Adrenal gland (tissue), 12 donors: ENCODE data around the gene COX14. TPM values are rescaled to one million over a fixed set of nuclear protein-coding genes. Genes with fewer than 3 reads are reported as not detected.

Experiments used
- DNase-seq, 7 donors: peaks; one replicate each; pipeline ENCODE4 v3.0.0-alpha.2; 2019 to 2020
- H3K27ac ChIP-seq, 5 donors: fragments of 200-600 bp; sonication (generic) in 4 of 5; 1 replicate in 3 of 5; 2 replicates in 2 of 5; pipeline versions ENCODE4 v1.5.1 to v1.8.0; 2016 to 2020; ENCODE audit warnings: mild to moderate bottlenecking in 1 of 5
- H3K27me3 ChIP-seq: fragments of 200-600 bp; 2 replicates; pipeline ENCODE4 v1.8.0; 2021
- H3K36me3 ChIP-seq, 2 donors: fragments of 200-600 bp; replicated peaks in 1 of 2; 1 replicate in 1 of 2; 2 replicates in 1 of 2; pipeline versions ENCODE4 v1.5.1 to v1.8.0; 2018 to 2022
- H3K4me1 ChIP-seq, 2 donors: fragments of 200-600 bp; replicated peaks in 1 of 2; 1 replicate in 1 of 2; 2 replicates in 1 of 2; pipeline versions ENCODE4 v1.5.1 to v1.8.0; 2018 to 2021
- H3K4me3 ChIP-seq, 4 donors: fragments of 200-600 bp; sonication (generic) in 3 of 4; one replicate each; pipeline ENCODE4 v1.5.1; 2016 to 2018
- H3K9me3 ChIP-seq, 3 donors: fragments of 200-600 bp; sonication (generic) in 1 of 3; replicated peaks in 1 of 3; 1 replicate in 2 of 3; 2 replicates in 1 of 3; pipeline versions ENCODE4 v1.5.1 to v1.8.0; 2016 to 2021
- CTCF ChIP-seq, 6 experiments: fragments of 450-650 bp in 4 of 6; fragments of 200-600 bp in 2 of 6; sonication (generic) in 1 of 6; IDR thresholded peaks; 1 replicate in 5 of 6; 2 replicates in 1 of 6; pipeline versions ENCODE4 v1.5.1 to v1.8.0; 2016 to 2021; ENCODE audit warnings: antibody characterized with exemption in 6 of 6, mild to moderate bottlenecking in 2 of 6, moderate library complexity in 1 of 6
- POLR2A ChIP-seq, 2 donors: fragments of 450-650 bp; IDR thresholded peaks; one replicate each; pipeline ENCODE4 v1.6.1; 2017; ENCODE audit warnings: antibody characterized with exemption in 2 of 2, mild to moderate bottlenecking in 2 of 2, moderate library complexity in 1 of 2
- WGBS, 4 donors: extraction: QIAGEN DNeasy Blood & Tissue Kit in 2 of 4; methylation state at CpG; one replicate each; pipeline versions ENCODE4 v1.1.5 to v1.1.7; 2013 to 2017; 5-methylcytosine and 5-hydroxymethylcytosine counted together
- intact Hi-C, 2 donors: fragments of 100-400 bp; cut with DNase I; formaldehyde crosslinking; loops; one replicate each; pipeline versions ENCODE4 v1.14.1 to v1.15.0; 2022 to 2023
- polyA plus RNA-seq, 3 donors: library from polyadenylated mRNA; stranded (reverse); fragments of 200-250 nt in 2 of 3; fragments of 350-450 nt in 1 of 3; fragmentation: Illumina TruSeq in 1 of 3; extraction: RNeasy Lipid Tissue Mini Kit (QIAGEN cat#74804) in 1 of 3; gene quantifications; one replicate each; pipeline ENCODE4 v1.2.3, GENCODE V29; 2013 to 2014
- total RNA-seq, 9 donors: library from RNA; depleted of rRNA in 4 of 9; stranded (reverse); fragments of >200 nt in 4 of 9; fragments of 120-200 nt in 1 of 9; fragmentation: NEBNext Ultra II Directional in 1 of 9; extraction: Animal tissue kit (Norgen Biotek cat#: 25700) in 1 of 9; gene quantifications; one replicate each; pipeline versions ENCODE4 v1.1.0 to v1.2.4, GENCODE V29; 2013 to 2023
- donor health status: healthy with polysubstance abuse.
- donor health status: Bipolar disorder and iron deficiency.
- donor health status: DM: yes; HTN: yes; CAD: no.
- donor health status: DM: no; HTN: no; CAD: no.
- donor health status: DM: no; HTN: no; CAD: no.
- donor health status: DM: yes; HTN: yes; CAD: no.

The COX14 gene
- total and polyA plus RNA-seq, 12 donors = 61.2 to 150 (median 93.9) TPM

GRCh38 chr12:50109319-50109718 lies 2.7 kb upstream of the COX14 start:
- Histone ChIP-seq H3K27me3 (no peaks in the 10 kb centered on the region), H3K27ac (peak overlapping the region in 4 of 5 donors; percentile 70 to 99 (median 85)), H3K9me3 (no peaks in the 10 kb centered on the region), H3K4me1 (peaks cover 31 to 36% of the 10 kb centered on the region in 2 donors), H3K4me3 (no peak overlapping the region), H3K36me3 (no peaks in the 10 kb centered on the region)
- no peak for DNase-seq
- intact Hi-C loops = no loop called here
- TF ChIP-seq CTCF (IDR thresholded peaks at IDR 0.05) (no peak), POLR2A (IDR thresholded peaks at IDR 0.05) (no peak)
- WGBS, 4 donors = 88 to 100% (median 94%) methylated on average over 2 to 3 of the region's 3 CpGs

- peak overlapping the region; percentile 28 to 99 (median 84) for H3K27ac ChIP-seq
- 25 to 47% (median 39%) methylated on average over 7 to 8 of the region's 8 CpGs for WGBS, 4 donors
- no peaks in the 10 kb centered on the region for H3K36me3 ChIP-seq
- peak overlapping the region in 1 of 4 donors; percentile 4 for H3K4me3 ChIP-seq
- no peak for TF ChIP-seq CTCF (IDR thresholded peaks at IDR 0.05)
- no peak for TF ChIP-seq POLR2A (IDR thresholded peaks at IDR 0.05)
- peak; percentile 40 to 83 (median 52) for DNase-seq
- intact Hi-C loops = no loop called here
- H3K4me1 ChIP-seq = peaks cover 31 to 40% of the 10 kb centered on the region in 2 donors
- H3K9me3 ChIP-seq = no peaks in the 10 kb centered on the region
- no peaks in the 10 kb centered on the region for H3K27me3 ChIP-seq
These were observed 1.8 kb upstream of the COX14 start for GRCh38 chr12:50110127-50110761.

GRCh38 chr12:50110762-50111351 lies 1.2 kb upstream of the COX14 start:
- peaks cover 0 to 6% of the 10 kb centered on the region in 2 donors for H3K36me3 ChIP-seq
- WGBS, 4 donors = 23 to 34% (median 27%) methylated on average over 1 to 7 of the region's 7 CpGs
- DNase-seq = peak; percentile 69 to 91 (median 81)
- no peaks in the 10 kb centered on the region for H3K27me3 ChIP-seq
- peak overlapping the region in 1 of 4 donors; percentile 4 for H3K4me3 ChIP-seq
- peaks cover 31 to 40% of the 10 kb centered on the region in 2 donors for H3K4me1 ChIP-seq
- H3K9me3 ChIP-seq = no peaks in the 10 kb centered on the region
- intact Hi-C loops = no loop called here
- H3K27ac ChIP-seq = peak overlapping the region; percentile 28 to 99 (median 84)
- TF ChIP-seq POLR2A (IDR thresholded peaks at IDR 0.05) = peak in 1 of 2 donors; percentile 39
- no peak for TF ChIP-seq CTCF (IDR thresholded peaks at IDR 0.05)

GRCh38 chr12:50111395-50111692 lies 692 bp upstream of the COX14 start:
- H3K9me3 ChIP-seq = no peaks in the 10 kb centered on the region
- intact Hi-C loops = no loop called here
- H3K36me3 ChIP-seq = peaks cover 0 to 9% of the 10 kb centered on the region in 2 donors
- TF ChIP-seq POLR2A (IDR thresholded peaks at IDR 0.05) (no peak), CTCF (IDR thresholded peaks at IDR 0.05) (no peak)
- WGBS, 4 donors = 5 to 17% (median 11%) methylated on average over 9 to 19 of the region's 19 CpGs
- peaks cover 31 to 44% of the 10 kb centered on the region in 2 donors for H3K4me1 ChIP-seq
- DNase-seq = peak in 1 of 7 donors; percentile 13
- H3K27ac ChIP-seq = peak overlapping the region in 4 of 5 donors; percentile 70 to 99 (median 85)
- peak overlapping the region in 1 of 4 donors; percentile 41 for H3K4me3 ChIP-seq
- no peaks in the 10 kb centered on the region for H3K27me3 ChIP-seq
